HEK293T (cell line): ENCODE results near the gene TSPAN12.
"Not testable (repeated sequence)": the region's sequence is repeated elsewhere in the genome, so short reads cannot be mapped to it uniquely, and the experiment has no call there.

Experiments used
- CTCF ChIA-PET: fragments of 350-600 bp; formaldehyde crosslinking; extraction: SDS; loops from one replicate; lab custom pipeline; 2021; ENCODE audit warnings: antibody characterized with exemption, inconsistent platforms; lab: Yijun Ruan, JAX
- POLR2A ChIA-PET: fragments of 350-600 bp; formaldehyde crosslinking; extraction: SDS; loops from one replicate; lab custom pipeline; 2020; ENCODE audit warnings: antibody characterized with exemption, inconsistent platforms; lab: Yijun Ruan, JAX
- DNase-seq: peaks from one replicate; pipeline ENCODE4 v3.0.0; 2012; ENCODE audit warnings: mixed read lengths; ENCODE audit errors: extremely low spot score
- ARNT ChIP-seq: fragments of 450-650 bp; IDR thresholded peaks from 2 replicates; pipeline ENCODE4 v1.6.1; 2017; ENCODE audit warnings: mild to moderate bottlenecking
- BHLHE40 ChIP-seq: fragments of 450-650 bp; IDR thresholded peaks from 2 replicates; pipeline ENCODE4 v1.6.1; 2016; ENCODE audit warnings: mild to moderate bottlenecking, moderate library complexity, borderline replicate concordance
- CTBP1 ChIP-seq: fragments of 450-650 bp; IDR thresholded peaks from 2 replicates; pipeline ENCODE4 v1.6.1; 2016; ENCODE audit warnings: borderline replicate concordance
- ELF4 ChIP-seq: fragments of 450-650 bp; IDR thresholded peaks from 2 replicates; pipeline ENCODE4 v1.6.1; 2017; ENCODE audit warnings: antibody characterized with exemption
- FOXA1 ChIP-seq: fragments of 450-650 bp; IDR thresholded peaks from 2 replicates; pipeline ENCODE4 v1.6.1; 2016; ENCODE audit warnings: mild to moderate bottlenecking
- FOXK2 ChIP-seq: fragments of 450-650 bp; IDR thresholded peaks from 2 replicates; pipeline ENCODE4 v1.6.1; 2016; ENCODE audit warnings: mild to moderate bottlenecking
- FOXM1 ChIP-seq: fragments of 450-650 bp; IDR thresholded peaks from 2 replicates; pipeline ENCODE4 v1.6.1; 2017; ENCODE audit warnings: mild to moderate bottlenecking, borderline replicate concordance
- HDGF ChIP-seq: fragments of 450-650 bp; IDR thresholded peaks from 2 replicates; pipeline ENCODE4 v1.6.1; 2017; ENCODE audit warnings: antibody characterized with exemption, borderline replicate concordance
- L3MBTL2 ChIP-seq: fragments of 450-650 bp; conservative IDR thresholded peaks from 2 replicates; pipeline ENCODE4 v1.6.1; 2016; ENCODE audit warnings: mild to moderate bottlenecking
- LEF1 ChIP-seq: fragments of 450-650 bp; IDR thresholded peaks from 2 replicates; pipeline ENCODE4 v1.6.1; 2017; ENCODE audit warnings: mild to moderate bottlenecking, borderline replicate concordance
- NFRKB ChIP-seq: fragments of 450-650 bp; IDR thresholded peaks from 2 replicates; pipeline ENCODE4 v1.6.1; 2016; ENCODE audit warnings: mild to moderate bottlenecking, moderate library complexity
- PKNOX1 ChIP-seq: fragments of 450-650 bp; IDR thresholded peaks from 2 replicates; pipeline ENCODE4 v1.6.1; 2016
- SP1 ChIP-seq: fragments of 450-650 bp; IDR thresholded peaks from 2 replicates; pipeline ENCODE4 v1.6.1; 2017
- SUZ12 ChIP-seq: fragments of 450-650 bp; IDR thresholded peaks from 2 replicates; pipeline ENCODE4 v1.6.1; 2016; ENCODE audit warnings: mild to moderate bottlenecking
- TARDBP ChIP-seq: fragments of 450-650 bp; IDR thresholded peaks from 2 replicates; pipeline ENCODE4 v1.6.1; 2016
- ZNF384 ChIP-seq: fragments of 450-650 bp; IDR thresholded peaks from 2 replicates; pipeline ENCODE4 v1.6.1; 2016

Gene TSPAN12

GRCh38 chr7:120792091-120792860, 65.7 kb downstream of the TSPAN12 start:
- POLR2A ChIA-PET = interaction anchor here (1.2 kb wide), 1 partner anchor 158 kb away, joined by 5 read pairs; the partner anchor contains the start of gene ING3

GRCh38 chr7:120785095-120785494, 72.8 kb downstream of the TSPAN12 start:
- ChIA-PET POLR2A (no interaction called here), CTCF (no interaction called here)
- TF ChIP-seq FOXK2 (no peak), ELF4 (no peak), HDGF (no peak), LEF1 (no peak), SUZ12 (no peak), NFRKB (no peak), FOXA1 (no peak)
- DNase-seq = no peak

More at GRCh38 chr7:120792091-120792860, 65.7 kb downstream of the TSPAN12 start:
- TF ChIP-seq ELF4 (no peak), TARDBP (no peak), FOXM1 (no peak), SUZ12 (no peak), HDGF (no peak), BHLHE40 (no peak), PKNOX1 (no peak), ZNF384 (no peak), LEF1 (no peak), CTBP1 (no peak), ARNT (no peak), NFRKB (no peak)
- DNase-seq = peak; percentile 77
- CTCF ChIA-PET = interaction anchor here (0.9 to 1.9 kb wide), 10 partner anchors 9 to 290 kb away, joined by 3 to 15 read pairs (median 4); no protein-coding TSS in a partner anchor

- CTCF ChIA-PET = interaction anchor here (1.8 kb wide), 1 partner anchor 8 kb away, joined by 9 read pairs; no protein-coding TSS in a partner anchor
- DNase-seq = no peak
These were observed 74.2 kb downstream of the TSPAN12 start for GRCh38 chr7:120783721-120784120.

GRCh38 chr7:120783273-120783672, 74.7 kb downstream of the TSPAN12 start:
- no peak for TF ChIP-seq LEF1
- TF ChIP-seq HDGF = no peak
- TF ChIP-seq FOXM1 = no peak
- TF ChIP-seq NFRKB = no peak
- TF ChIP-seq BHLHE40 = no peak
- no peak for TF ChIP-seq ZNF384
- TF ChIP-seq SP1 = no peak
- TF ChIP-seq TARDBP = no peak
- no peak for TF ChIP-seq FOXA1
- TF ChIP-seq FOXK2 = no peak
- TF ChIP-seq L3MBTL2 = no peak
- no peak for TF ChIP-seq ARNT
- TF ChIP-seq PKNOX1 = no peak
- no peak for TF ChIP-seq SUZ12
- TF ChIP-seq CTBP1 = no peak
- no peak for TF ChIP-seq ELF4
- CTCF ChIA-PET = interaction anchor here (1.8 kb wide), 1 partner anchor 9 kb away, joined by 9 read pairs; no protein-coding TSS in a partner anchor
- POLR2A ChIA-PET = no interaction called here
- no peak for DNase-seq

More at GRCh38 chr7:120783721-120784120, 74.2 kb downstream of the TSPAN12 start:
- no peak for TF ChIP-seq FOXK2
- no peak for TF ChIP-seq ELF4
- no peak for TF ChIP-seq SP1
- no peak for TF ChIP-seq FOXA1
- no peak for TF ChIP-seq BHLHE40
- TF ChIP-seq FOXM1 = no peak
- POLR2A ChIA-PET = no interaction called here

- DNase-seq, CTCF ChIA-PET, POLR2A ChIA-PET: not testable (repeated sequence)
These were observed 76.0 kb downstream of the TSPAN12 start for GRCh38 chr7:120781924-120782323.

- ChIA-PET POLR2A (no interaction called here), CTCF (no interaction called here)
- no peak for DNase-seq
- TF ChIP-seq FOXK2 (no peak), ELF4 (no peak), FOXM1 (no peak), PKNOX1 (no peak), BHLHE40 (no peak), ZNF384 (no peak), NFRKB (no peak), SP1 (no peak), L3MBTL2 (no peak), FOXA1 (no peak), TARDBP (no peak), SUZ12 (no peak), CTBP1 (no peak)
These were observed 77.0 kb downstream of the TSPAN12 start for GRCh38 chr7:120780938-120781337.

GRCh38 chr7:120780451-120780850, 77.5 kb downstream of the TSPAN12 start:
- DNase-seq, POLR2A ChIA-PET, CTCF ChIA-PET: not testable (repeated sequence)

GRCh38 chr7:120779078-120779477, 78.9 kb downstream of the TSPAN12 start:
- CTCF ChIA-PET, POLR2A ChIA-PET, DNase-seq: not testable (repeated sequence)
